Stomach (tissue), 9 donors: Measurements from ENCODE around the gene SENP6. TPM values are rescaled to one million over a fixed set of nuclear protein-coding genes. Genes with fewer than 3 reads are reported as not detected.

Source experiments
- DNase-seq, 2 donors: peaks; one replicate each; pipeline versions ENCODE4 v3.0.0 to v3.0.0-alpha.2; 2013 to 2019
- H3K27ac ChIP-seq, 5 donors: fragments of 200-600 bp in 4 of 5; sonication (generic) in 4 of 5; one replicate each; pipeline ENCODE4 v1.5.1; 2013 to 2019; ENCODE audit warnings: mild to moderate bottlenecking in 1 of 5, moderate library complexity in 1 of 5
- H3K27me3 ChIP-seq, 3 donors: fragments of 200-600 bp; sonication (generic); one replicate each; pipeline ENCODE4 v1.5.1; 2017 to 2019; ENCODE audit warnings: mixed run types in 1 of 3
- H3K36me3 ChIP-seq, 4 donors: fragments of 200-600 bp; sonication (generic); 1 replicate in 3 of 4; 2 replicates in 1 of 4; pipeline ENCODE4 v1.5.1; 2016 to 2019
- H3K4me1 ChIP-seq, 4 donors: fragments of 200-600 bp; sonication (generic); one replicate each; pipeline ENCODE4 v1.5.1; 2016 to 2019
- H3K4me3 ChIP-seq, 4 donors: fragments of 200-600 bp; sonication (generic) in 3 of 4; one replicate each; pipeline ENCODE4 v1.5.1; 2016 to 2019; ENCODE audit warnings: mild to moderate bottlenecking in 1 of 4
- H3K9me3 ChIP-seq, 4 donors: fragments of 200-600 bp; sonication (generic); one replicate each; pipeline ENCODE4 v1.5.1; 2016 to 2019
- CTCF ChIP-seq, 7 experiments: fragments of 450-650 bp in 4 of 7; fragments of 200-600 bp in 3 of 7; sonication (generic) in 3 of 7; IDR thresholded peaks; one replicate each; pipeline ENCODE4 v1.5.1; 2016 to 2019; ENCODE audit warnings: antibody characterized with exemption in 7 of 7, control low read depth in 2 of 7, mild to moderate bottlenecking in 1 of 7
- EP300 ChIP-seq: sonication (generic); formaldehyde crosslinking; IDR thresholded peaks from one replicate; pipeline ENCODE4 v1.6.1; 2017; ENCODE audit warnings: antibody characterized with exemption
- POLR2A ChIP-seq, 4 donors: fragments of 450-650 bp; IDR thresholded peaks; one replicate each; pipeline ENCODE4 v1.6.1; 2016; ENCODE audit warnings: antibody characterized with exemption in 4 of 4, control low read depth in 2 of 4, mild to moderate bottlenecking in 1 of 4, moderate library complexity in 1 of 4
- POLR2AphosphoS5 ChIP-seq, 3 donors: sonication (generic); formaldehyde crosslinking; IDR thresholded peaks; one replicate each; pipeline ENCODE4 v1.6.1; 2016; ENCODE audit warnings: antibody characterized with exemption in 3 of 3
- WGBS, 5 donors: extraction: QIAGEN DNeasy Blood & Tissue Kit in 3 of 5; methylation state at CpG; one replicate each; pipeline versions ENCODE4 v1.1.5 to v1.1.7; 2013 to 2018; 5-methylcytosine and 5-hydroxymethylcytosine counted together
- intact Hi-C: fragments of 100-400 bp; cut with DNase I; formaldehyde crosslinking; loops from one replicate; pipeline ENCODE4 v1.15.1; 2023; ENCODE audit warnings: low total_unique reads
- polyA plus RNA-seq, 3 donors: library from polyadenylated mRNA; stranded (reverse); fragments of 200-250 nt; gene quantifications; one replicate each; pipeline ENCODE4 v1.2.3, GENCODE V29; 2013
- total RNA-seq, 5 donors: library from RNA; depleted of rRNA; stranded (reverse); fragments of >200 nt; gene quantifications; one replicate each; pipeline versions ENCODE4 v1.1.0 to v1.2.3, GENCODE V29; 2014 to 2016
- donor health status: healthy with polysubstance abuse.
- donor health status: Bipolar disorder and iron deficiency.
- donor health status: healthy.

Gene SENP6
- total and polyA plus RNA-seq, 8 donors: 17.7 to 251 (median 103) TPM

- Histone ChIP-seq H3K27me3 (no peaks in the 10 kb centered on the region), H3K4me3 (peak overlapping the region; percentile 71 to 85 (median 74)), H3K4me1 (peaks cover 32 to 81% (median 55%) of the 10 kb centered on the region in 4 donors), H3K36me3 (no peaks in the 10 kb centered on the region), H3K9me3 (no peaks in the 10 kb centered on the region), H3K27ac (peak overlapping the region in 1 of 5 donors; percentile 97)
- intact Hi-C loops: no loop called here
- peak in 1 of 2 donors; percentile 12 for DNase-seq
- WGBS, 5 donors: 90 to 95% (median 92%) methylated on average over 16 of the region's 16 CpGs
- TF ChIP-seq CTCF (IDR thresholded peaks at IDR 0.05) (no peak), EP300 (no peak), POLR2AphosphoS5 (IDR thresholded peaks at IDR 0.05) (no peak), POLR2A (IDR thresholded peaks at IDR 0.05) (no peak)
Measured at GRCh38 chr6:75604294-75604693, 2.6 kb downstream of the SENP6 start.

DNA sequence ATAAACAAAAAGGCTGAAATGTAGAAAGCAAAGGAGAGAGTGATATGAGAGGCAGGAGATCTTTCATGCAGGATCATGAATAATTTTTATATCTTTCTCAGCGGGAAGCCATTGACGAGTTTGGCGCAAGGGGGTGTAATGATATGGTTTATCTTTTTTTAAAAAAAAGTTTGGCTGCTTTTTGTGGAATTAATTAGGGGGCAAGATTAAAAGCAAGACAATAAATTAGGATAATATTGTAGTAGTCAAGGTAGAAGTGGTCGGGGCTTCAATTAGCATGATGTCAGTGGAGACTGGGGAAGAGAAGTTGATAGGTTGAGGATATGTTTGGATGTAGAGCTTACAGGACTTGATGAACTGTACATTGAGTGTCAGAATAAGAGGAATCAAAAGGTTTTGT is 4.0 kb downstream of the SENP6 start:
- Histone ChIP-seq H3K27ac (no peak overlapping the region), H3K4me3 (no peak overlapping the region), H3K36me3 (no peaks in the 10 kb centered on the region), H3K4me1 (peaks cover 43 to 83% (median 62%) of the 10 kb centered on the region in 4 donors), H3K9me3 (no peaks in the 10 kb centered on the region), H3K27me3 (no peaks in the 10 kb centered on the region)
- no peak for DNase-seq
- WGBS, 5 donors: 91 to 95% (median 92%) methylated on average over 4 of the region's 4 CpGs
- intact Hi-C loops: no loop called here
- no peak for TF ChIP-seq EP300
- TF ChIP-seq POLR2AphosphoS5 (IDR thresholded peaks at IDR 0.05): no peak
- no peak for TF ChIP-seq CTCF (IDR thresholded peaks at IDR 0.05)
- TF ChIP-seq POLR2A (IDR thresholded peaks at IDR 0.05): no peak

GRCh38 chr6:75608304-75608703 is 6.6 kb downstream of the SENP6 start:
- TF ChIP-seq EP300 (no peak), POLR2A (IDR thresholded peaks at IDR 0.05) (no peak), POLR2AphosphoS5 (IDR thresholded peaks at IDR 0.05) (no peak), CTCF (IDR thresholded peaks at IDR 0.05) (no peak)

GRCh38 chr6:75608956-75609533 is 7.4 kb downstream of the SENP6 start:
- no peaks in the 10 kb centered on the region for H3K27me3 ChIP-seq
- peaks cover 62 to 100% (median 83%) of the 10 kb centered on the region in 4 donors for H3K4me1 ChIP-seq
- H3K36me3 ChIP-seq: no peaks in the 10 kb centered on the region
- H3K9me3 ChIP-seq: no peaks in the 10 kb centered on the region
- 57 to 73% (median 69%) methylated on average over 4 of the region's 4 CpGs for WGBS, 5 donors
- H3K27ac ChIP-seq: peak overlapping the region in 4 of 5 donors; percentile 1 to 56 (median 28)
- peak in 1 of 2 donors; percentile 14 for DNase-seq
- TF ChIP-seq CTCF (IDR thresholded peaks at IDR 0.05): no peak
- TF ChIP-seq POLR2AphosphoS5 (IDR thresholded peaks at IDR 0.05): no peak
- TF ChIP-seq EP300: no peak
- TF ChIP-seq POLR2A (IDR thresholded peaks at IDR 0.05): no peak
- intact Hi-C loops: no loop called here
- no peak overlapping the region for H3K4me3 ChIP-seq

More at GRCh38 chr6:75608304-75608703, 6.6 kb downstream of the SENP6 start:
- H3K27ac ChIP-seq: peak overlapping the region in 3 of 5 donors; percentile 0 to 56 (median 24)
- H3K9me3 ChIP-seq: no peaks in the 10 kb centered on the region
- no peaks in the 10 kb centered on the region for H3K27me3 ChIP-seq
- DNase-seq: no peak
- H3K4me3 ChIP-seq: no peak overlapping the region
- no peaks in the 10 kb centered on the region for H3K36me3 ChIP-seq
- intact Hi-C loops: no loop called here
- 85 to 95% (median 91%) methylated on average over 3 of the region's 3 CpGs for WGBS, 5 donors
- peaks cover 62 to 100% (median 80%) of the 10 kb centered on the region in 4 donors for H3K4me1 ChIP-seq
